BE2C (cell line): Measurements from ENCODE around the gene LTF.

ENCODE experiments used
- DNase-seq: peaks from one replicate; pipeline ENCODE4 v3.0.0-alpha.2; 2020
- H3K27me3 ChIP-seq: fragments of 250-450 bp; sonication (Bioruptor Pico); 2 replicates; pipeline ENCODE4 v1.5.1; 2020; ENCODE audit warnings: mild to moderate bottlenecking
- H3K36me3 ChIP-seq: fragments of 250-450 bp; sonication (Bioruptor Pico); 2 replicates; pipeline ENCODE4 v1.5.1; 2020; ENCODE audit warnings: mild to moderate bottlenecking
- H3K4me1 ChIP-seq: fragments of 250-450 bp; sonication (Bioruptor Pico); 2 replicates; pipeline ENCODE4 v1.5.1; 2020
- H3K4me3 ChIP-seq: 2 replicates; pipeline ENCODE4 v1.5.1; 2011; ENCODE audit warnings: low read depth, low read length
- H3K9me3 ChIP-seq: fragments of 250-450 bp; sonication (Bioruptor Pico); 2 replicates; pipeline ENCODE4 v1.5.1; 2020
- CTCF ChIP-seq: IDR thresholded peaks from 2 replicates; pipeline ENCODE4 v1.5.1; 2012; ENCODE audit warnings: mild to moderate bottlenecking, low read depth, low read length

The LTF gene

GRCh38 chr3:46386205-46386604 lies 78.5 kb downstream of the LTF start:
- no peaks in the 10 kb centered on the region for H3K9me3 ChIP-seq
- DNase-seq, result no peak
- no peak overlapping the region for H3K4me3 ChIP-seq

More at GRCh38 chr3:46386205-46386604, 78.5 kb downstream of the LTF start:
- no peaks in the 10 kb centered on the region for H3K4me1 ChIP-seq
- no peaks in the 10 kb centered on the region for H3K27me3 ChIP-seq
- H3K36me3 ChIP-seq, result no peaks in the 10 kb centered on the region
- TF ChIP-seq CTCF, result no peak
